C4-2B (cell line): ENCODE data around the gene HRCT1.

Source experiments
- H3K27ac ChIP-seq: fragments of 450-650 bp; 2 replicates; pipeline ENCODE4 v1.5.1; 2017
- ZFX ChIP-seq: fragments of 450-650 bp; IDR thresholded peaks from 2 replicates; pipeline ENCODE4 v1.6.1; 2017
- TF ChIP-seq, protein P1 (sequence below): fragments of 450-650 bp; conservative IDR thresholded peaks from 2 replicates; pipeline ENCODE4 v1.5.1; 2017; ENCODE audit warnings: mild to moderate bottlenecking

Gene HRCT1

DNA sequence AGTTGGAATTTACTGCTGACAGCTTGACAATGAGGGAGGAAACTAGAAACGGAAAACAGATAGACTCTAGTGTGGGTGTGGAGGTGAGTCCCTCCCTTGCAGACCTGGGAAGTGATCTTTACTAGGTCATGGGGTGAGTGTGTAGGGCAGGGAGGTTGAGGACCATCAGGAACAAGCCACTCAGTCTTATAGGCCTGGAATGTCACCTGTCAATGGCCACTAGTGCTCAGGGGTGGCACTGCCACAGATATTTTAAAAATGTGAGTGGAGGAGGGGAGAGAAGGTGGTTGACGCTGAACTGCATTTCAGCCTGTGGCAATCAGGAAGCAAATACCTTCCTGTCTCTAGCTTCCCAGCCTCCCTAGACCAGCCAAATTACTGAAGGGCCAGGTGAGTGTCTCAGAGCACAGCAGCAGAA, 42.9 kb downstream of the HRCT1 start:
- H3K27ac ChIP-seq, result no peak overlapping the region
- TF ChIP-seq, protein P1, sequence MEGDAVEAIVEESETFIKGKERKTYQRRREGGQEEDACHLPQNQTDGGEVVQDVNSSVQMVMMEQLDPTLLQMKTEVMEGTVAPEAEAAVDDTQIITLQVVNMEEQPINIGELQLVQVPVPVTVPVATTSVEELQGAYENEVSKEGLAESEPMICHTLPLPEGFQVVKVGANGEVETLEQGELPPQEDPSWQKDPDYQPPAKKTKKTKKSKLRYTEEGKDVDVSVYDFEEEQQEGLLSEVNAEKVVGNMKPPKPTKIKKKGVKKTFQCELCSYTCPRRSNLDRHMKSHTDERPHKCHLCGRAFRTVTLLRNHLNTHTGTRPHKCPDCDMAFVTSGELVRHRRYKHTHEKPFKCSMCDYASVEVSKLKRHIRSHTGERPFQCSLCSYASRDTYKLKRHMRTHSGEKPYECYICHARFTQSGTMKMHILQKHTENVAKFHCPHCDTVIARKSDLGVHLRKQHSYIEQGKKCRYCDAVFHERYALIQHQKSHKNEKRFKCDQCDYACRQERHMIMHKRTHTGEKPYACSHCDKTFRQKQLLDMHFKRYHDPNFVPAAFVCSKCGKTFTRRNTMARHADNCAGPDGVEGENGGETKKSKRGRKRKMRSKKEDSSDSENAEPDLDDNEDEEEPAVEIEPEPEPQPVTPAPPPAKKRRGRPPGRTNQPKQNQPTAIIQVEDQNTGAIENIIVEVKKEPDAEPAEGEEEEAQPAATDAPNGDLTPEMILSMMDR, result no peak
- TF ChIP-seq ZFX, result no peak

- no peak overlapping the region for H3K27ac ChIP-seq
- TF ChIP-seq ZFX, result no peak
- TF ChIP-seq, protein P1, result no peak
Measured at GRCh38 chr9:35951736-35952135, 45.7 kb downstream of the HRCT1 start.

- TF ChIP-seq, protein P1, result no peak
- no peak for TF ChIP-seq ZFX
- no peak overlapping the region for H3K27ac ChIP-seq
Measured at GRCh38 chr9:35952526-35953191, 46.7 kb downstream of the HRCT1 start.

DNA sequence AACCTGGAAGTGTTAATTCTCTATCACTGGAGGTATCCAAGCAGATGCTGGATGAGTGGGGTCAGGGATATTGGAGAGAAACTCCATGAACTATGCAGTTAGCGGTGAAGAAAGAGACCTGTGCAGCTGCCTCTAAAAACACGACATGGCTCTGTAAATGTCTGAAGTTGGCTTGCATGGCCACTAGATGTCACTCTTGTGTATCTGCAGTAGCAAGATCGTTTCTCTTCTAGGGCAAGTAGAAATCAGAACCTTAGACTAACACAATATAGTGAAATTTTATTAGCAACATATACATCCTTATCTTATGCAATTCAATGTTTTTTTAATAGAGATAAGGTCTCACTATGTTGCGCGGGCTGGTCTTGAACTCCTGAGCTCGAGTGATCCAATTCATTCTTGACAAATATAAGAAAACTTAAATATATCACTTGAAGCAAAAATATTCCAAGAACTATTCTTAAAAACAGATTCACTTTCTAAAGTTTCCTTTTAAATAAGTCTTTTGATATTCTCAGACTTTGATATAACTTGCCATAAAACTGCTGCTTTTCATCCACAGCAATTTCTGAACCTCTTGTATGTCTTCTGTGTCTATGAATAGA, 49.0 kb downstream of the HRCT1 start:
- no peak overlapping the region for H3K27ac ChIP-seq
- no peak for TF ChIP-seq ZFX
- TF ChIP-seq, protein P1, result peak; percentile 96

DNA sequence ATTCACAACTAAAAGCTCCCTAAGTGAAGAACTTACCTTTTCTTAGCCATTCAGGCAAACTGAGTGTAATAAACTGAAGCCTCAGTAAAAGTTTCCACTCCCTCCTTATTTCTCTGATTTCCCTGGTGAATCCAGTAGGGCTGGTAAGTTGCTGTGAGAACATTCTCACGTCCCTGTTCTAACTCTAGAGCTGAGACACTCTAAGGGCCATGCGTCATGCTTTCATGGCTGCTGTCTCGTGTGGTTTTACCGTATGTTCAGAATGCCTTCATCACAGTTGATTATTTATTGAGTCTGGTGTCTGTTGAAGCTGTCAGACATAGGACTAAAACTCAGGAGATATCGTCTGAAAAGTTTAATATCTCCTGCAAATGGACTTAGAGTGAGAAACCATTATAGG, 50.6 kb downstream of the HRCT1 start:
- H3K27ac ChIP-seq, result no peak overlapping the region
- TF ChIP-seq, protein P1, result no peak
- TF ChIP-seq ZFX, result no peak
